Gastrocnemius medialis (tissue), 4 donors: Measurements from ENCODE around the gene BRMS1. TPM values are rescaled to one million over a fixed set of nuclear protein-coding genes. Genes with fewer than 3 reads are reported as not detected.

Source experiments
- ATAC-seq, 2 donors: fragments of 150-250 bp; one replicate each; pipeline ENCODE4 v1.9.1; 2016
- DNase-seq, 2 donors: peaks; one replicate each; pipeline ENCODE4 v3.0.0-alpha.2; 2019
- H3K27ac ChIP-seq, 4 donors: fragments of 200-600 bp; sonication (generic); 1 replicate in 1 of 4; 2 replicates in 3 of 4; pipeline ENCODE4 v1.5.1; 2016 to 2018; ENCODE audit warnings: mild to moderate bottlenecking in 2 of 4, moderate library complexity in 1 of 4
- H3K27me3 ChIP-seq, 3 donors: fragments of 200-600 bp; sonication (generic) in 2 of 3; 1 replicate in 1 of 3; 2 replicates in 2 of 3; pipeline versions ENCODE4 v1.5.1 to v1.6.0; 2016 to 2019; ENCODE audit warnings: mild to moderate bottlenecking in 1 of 3, moderate library complexity in 1 of 3
- H3K36me3 ChIP-seq, 2 donors: fragments of 200-600 bp; sonication (generic) in 1 of 2; one replicate each; pipeline ENCODE4 v1.5.1; 2017 to 2018
- H3K4me1 ChIP-seq, 2 donors: fragments of 200-600 bp; sonication (generic) in 1 of 2; one replicate each; pipeline ENCODE4 v1.5.1; 2016 to 2017; ENCODE audit warnings: mild to moderate bottlenecking in 2 of 2
- H3K4me3 ChIP-seq, 4 donors: fragments of 200-600 bp; sonication (generic) in 3 of 4; 1 replicate in 1 of 4; 2 replicates in 3 of 4; pipeline ENCODE4 v1.5.1; 2016 to 2019; ENCODE audit warnings: mild to moderate bottlenecking in 2 of 4
- H3K9me3 ChIP-seq, 3 donors: fragments of 200-600 bp; sonication (generic) in 2 of 3; 1 replicate in 1 of 3; 2 replicates in 2 of 3; pipeline ENCODE4 v1.5.1; 2016 to 2019
- POLR2A ChIP-seq, 2 donors: fragments of 450-650 bp; IDR thresholded peaks; one replicate each; pipeline ENCODE4 v1.6.1; 2017; ENCODE audit warnings: antibody characterized with exemption in 2 of 2, mild to moderate bottlenecking in 2 of 2, moderate library complexity in 2 of 2
- in situ Hi-C, 4 donors: fragments of 200-750 bp; cut with MboI; loops; one replicate each; pipeline versions ENCODE4 v1.15.0 to v1.8.0; 2017; ENCODE audit warnings: low sequenced_read_pairs in 4 of 4
- intact Hi-C: fragments of 100-400 bp; cut with DNase I; formaldehyde crosslinking; loops from one replicate; pipeline ENCODE4 v1.15.1; 2023; ENCODE audit warnings: low total_unique reads
- total RNA-seq, 4 donors: library from RNA; depleted of rRNA; stranded (reverse); fragments of >200 nt; gene quantifications; one replicate each; pipeline versions ENCODE4 v1.1.0 to v1.2.3, GENCODE V29; 2016
- TF ChIP-seq, protein P1 (sequence below), 5 experiments: fragments of 450-650 bp in 3 of 5; fragments of 200-600 bp in 2 of 5; sonication (generic) in 2 of 5; IDR thresholded peaks in 4 of 5; conservative IDR thresholded peaks in 1 of 5; 1 replicate in 4 of 5; 2 replicates in 1 of 5; pipeline ENCODE4 v1.5.1; 2016 to 2019; ENCODE audit warnings: antibody characterized with exemption in 5 of 5, mild to moderate bottlenecking in 3 of 5, moderate library complexity in 3 of 5

The BRMS1 gene
- total RNA-seq, 4 donors from 2014 or later: 40.1 to 73.5 (median 64.8) TPM

DNA sequence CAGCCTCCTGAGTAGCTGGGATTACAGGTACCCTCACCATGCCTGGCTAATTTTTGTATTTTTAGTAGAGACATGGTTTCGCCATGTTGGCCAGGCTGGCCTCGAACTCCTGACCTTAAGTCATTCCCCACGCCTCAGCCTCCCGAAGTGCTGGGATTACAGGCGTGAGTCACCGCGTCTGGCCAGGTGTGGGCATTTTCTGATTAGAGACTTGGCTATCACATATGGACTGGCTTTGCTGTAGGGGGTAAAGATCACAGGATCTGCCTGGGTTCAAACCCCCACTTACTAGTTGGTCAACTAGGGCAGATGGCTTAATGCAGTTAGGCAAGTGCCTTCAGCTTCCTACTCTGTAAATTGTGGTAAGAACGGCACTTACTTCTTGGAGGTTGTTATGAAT is 34.6 kb downstream of the BRMS1 start:
- no peak overlapping the region for H3K27ac ChIP-seq
- H3K36me3 ChIP-seq: no peaks in the 10 kb centered on the region
- no peaks in the 10 kb centered on the region for H3K4me1 ChIP-seq
- no peak overlapping the region for H3K4me3 ChIP-seq
- in situ Hi-C loops: no loop called here
- TF ChIP-seq, protein P1, sequence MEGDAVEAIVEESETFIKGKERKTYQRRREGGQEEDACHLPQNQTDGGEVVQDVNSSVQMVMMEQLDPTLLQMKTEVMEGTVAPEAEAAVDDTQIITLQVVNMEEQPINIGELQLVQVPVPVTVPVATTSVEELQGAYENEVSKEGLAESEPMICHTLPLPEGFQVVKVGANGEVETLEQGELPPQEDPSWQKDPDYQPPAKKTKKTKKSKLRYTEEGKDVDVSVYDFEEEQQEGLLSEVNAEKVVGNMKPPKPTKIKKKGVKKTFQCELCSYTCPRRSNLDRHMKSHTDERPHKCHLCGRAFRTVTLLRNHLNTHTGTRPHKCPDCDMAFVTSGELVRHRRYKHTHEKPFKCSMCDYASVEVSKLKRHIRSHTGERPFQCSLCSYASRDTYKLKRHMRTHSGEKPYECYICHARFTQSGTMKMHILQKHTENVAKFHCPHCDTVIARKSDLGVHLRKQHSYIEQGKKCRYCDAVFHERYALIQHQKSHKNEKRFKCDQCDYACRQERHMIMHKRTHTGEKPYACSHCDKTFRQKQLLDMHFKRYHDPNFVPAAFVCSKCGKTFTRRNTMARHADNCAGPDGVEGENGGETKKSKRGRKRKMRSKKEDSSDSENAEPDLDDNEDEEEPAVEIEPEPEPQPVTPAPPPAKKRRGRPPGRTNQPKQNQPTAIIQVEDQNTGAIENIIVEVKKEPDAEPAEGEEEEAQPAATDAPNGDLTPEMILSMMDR (IDR thresholded peaks at IDR 0.05 in 4 of 5, conservative IDR thresholded peaks at IDR 0.05 in 1 of 5): no peak
- no peak for TF ChIP-seq POLR2A (IDR thresholded peaks at IDR 0.05)
- ATAC-seq (no peak), DNase-seq (no peak)
- no peaks in the 10 kb centered on the region for H3K9me3 ChIP-seq
- H3K27me3 ChIP-seq: peaks cover 0 to 3% (median 2%) of the 10 kb centered on the region in 3 donors
- intact Hi-C loops: no loop called here

- in situ Hi-C loops (loop anchor here in 2 of 4 donors (10.0 kb wide), 1 partner anchor 85 kb away; no protein-coding TSS in a partner anchor), intact Hi-C loops (no loop called here)
- Histone ChIP-seq H3K4me1 (no peaks in the 10 kb centered on the region), H3K27ac (no peak overlapping the region), H3K27me3 (peaks cover 0 to 3% (median 0%) of the 10 kb centered on the region in 3 donors), H3K36me3 (no peaks in the 10 kb centered on the region), H3K9me3 (no peaks in the 10 kb centered on the region), H3K4me3 (no peak overlapping the region)
- DNase-seq: no peak
- no peak for ATAC-seq
- TF ChIP-seq, protein P1 (IDR thresholded peaks at IDR 0.05 in 4 of 5, conservative IDR thresholded peaks at IDR 0.05 in 1 of 5): no peak
- TF ChIP-seq POLR2A (IDR thresholded peaks at IDR 0.05): no peak
Observed at GRCh38 chr11:66309475-66309874, 35.4 kb downstream of the BRMS1 start.

- H3K36me3 ChIP-seq: no peaks in the 10 kb centered on the region
- DNase-seq (no peak), ATAC-seq (no peak)
- no peaks in the 10 kb centered on the region for H3K27me3 ChIP-seq
- TF ChIP-seq, protein P1 (IDR thresholded peaks at IDR 0.05 in 4 of 5, conservative IDR thresholded peaks at IDR 0.05 in 1 of 5): no peak
- TF ChIP-seq POLR2A (IDR thresholded peaks at IDR 0.05): no peak
- no peaks in the 10 kb centered on the region for H3K9me3 ChIP-seq
- intact Hi-C loops (no loop called here), in situ Hi-C loops (loop anchor here in 2 of 4 donors (10.0 kb wide), 1 partner anchor 92 kb away; no protein-coding TSS in a partner anchor)
- no peak overlapping the region for H3K27ac ChIP-seq
- no peaks in the 10 kb centered on the region for H3K4me1 ChIP-seq
- no peak overlapping the region for H3K4me3 ChIP-seq
Observed at GRCh38 chr11:66302656-66303055, 42.2 kb downstream of the BRMS1 start.

GRCh38 chr11:66299186-66299585 is 45.7 kb downstream of the BRMS1 start:
- H3K9me3 ChIP-seq: no peaks in the 10 kb centered on the region
- ATAC-seq: no peak
- H3K36me3 ChIP-seq: no peaks in the 10 kb centered on the region
- no peaks in the 10 kb centered on the region for H3K4me1 ChIP-seq
- no peak for DNase-seq
- no peaks in the 10 kb centered on the region for H3K27me3 ChIP-seq
- no peak overlapping the region for H3K27ac ChIP-seq
- H3K4me3 ChIP-seq: no peak overlapping the region
- in situ Hi-C loops (no loop called here), intact Hi-C loops (no loop called here)
- TF ChIP-seq, protein P1 (IDR thresholded peaks at IDR 0.05 in 4 of 5, conservative IDR thresholded peaks at IDR 0.05 in 1 of 5): no peak
- TF ChIP-seq POLR2A (IDR thresholded peaks at IDR 0.05): no peak

GRCh38 chr11:66297610-66298009 is 47.3 kb downstream of the BRMS1 start:
- Histone ChIP-seq H3K4me3 (no peak overlapping the region), H3K36me3 (no peaks in the 10 kb centered on the region), H3K9me3 (no peaks in the 10 kb centered on the region), H3K4me1 (no peaks in the 10 kb centered on the region), H3K27me3 (peaks cover 2 to 13% (median 7%) of the 10 kb centered on the region in 3 donors), H3K27ac (no peak overlapping the region)
- TF ChIP-seq, protein P1 (IDR thresholded peaks at IDR 0.05 in 4 of 5, conservative IDR thresholded peaks at IDR 0.05 in 1 of 5): no peak
- no peak for TF ChIP-seq POLR2A (IDR thresholded peaks at IDR 0.05)
- in situ Hi-C loops: no loop called here
- ATAC-seq: no peak
- intact Hi-C loops: no loop called here
- no peak for DNase-seq
